HEK293T (cell line): ENCODE results near the gene DMAC2.

Source experiments
- CTCF ChIA-PET: fragments of 350-600 bp; formaldehyde crosslinking; extraction: SDS; loops from one replicate; lab custom pipeline; 2021; ENCODE audit warnings: antibody characterized with exemption, inconsistent platforms; lab: Yijun Ruan, JAX
- POLR2A ChIA-PET: fragments of 350-600 bp; formaldehyde crosslinking; extraction: SDS; loops from one replicate; lab custom pipeline; 2020; ENCODE audit warnings: antibody characterized with exemption, inconsistent platforms; lab: Yijun Ruan, JAX
- DNase-seq: peaks from one replicate; pipeline ENCODE4 v3.0.0; 2012; ENCODE audit warnings: mixed read lengths; ENCODE audit errors: extremely low spot score
- ARNT ChIP-seq: fragments of 450-650 bp; IDR thresholded peaks from 2 replicates; pipeline ENCODE4 v1.6.1; 2017; ENCODE audit warnings: mild to moderate bottlenecking
- BHLHE40 ChIP-seq: fragments of 450-650 bp; IDR thresholded peaks from 2 replicates; pipeline ENCODE4 v1.6.1; 2016; ENCODE audit warnings: mild to moderate bottlenecking, moderate library complexity, borderline replicate concordance
- CTBP1 ChIP-seq: fragments of 450-650 bp; IDR thresholded peaks from 2 replicates; pipeline ENCODE4 v1.6.1; 2016; ENCODE audit warnings: borderline replicate concordance
- ELF4 ChIP-seq: fragments of 450-650 bp; IDR thresholded peaks from 2 replicates; pipeline ENCODE4 v1.6.1; 2017; ENCODE audit warnings: antibody characterized with exemption
- FOXA1 ChIP-seq: fragments of 450-650 bp; IDR thresholded peaks from 2 replicates; pipeline ENCODE4 v1.6.1; 2016; ENCODE audit warnings: mild to moderate bottlenecking
- FOXK2 ChIP-seq: fragments of 450-650 bp; IDR thresholded peaks from 2 replicates; pipeline ENCODE4 v1.6.1; 2016; ENCODE audit warnings: mild to moderate bottlenecking
- FOXM1 ChIP-seq: fragments of 450-650 bp; IDR thresholded peaks from 2 replicates; pipeline ENCODE4 v1.6.1; 2017; ENCODE audit warnings: mild to moderate bottlenecking, borderline replicate concordance
- HDGF ChIP-seq: fragments of 450-650 bp; IDR thresholded peaks from 2 replicates; pipeline ENCODE4 v1.6.1; 2017; ENCODE audit warnings: antibody characterized with exemption, borderline replicate concordance
- L3MBTL2 ChIP-seq: fragments of 450-650 bp; conservative IDR thresholded peaks from 2 replicates; pipeline ENCODE4 v1.6.1; 2016; ENCODE audit warnings: mild to moderate bottlenecking
- LEF1 ChIP-seq: fragments of 450-650 bp; IDR thresholded peaks from 2 replicates; pipeline ENCODE4 v1.6.1; 2017; ENCODE audit warnings: mild to moderate bottlenecking, borderline replicate concordance
- NFRKB ChIP-seq: fragments of 450-650 bp; IDR thresholded peaks from 2 replicates; pipeline ENCODE4 v1.6.1; 2016; ENCODE audit warnings: mild to moderate bottlenecking, moderate library complexity
- PKNOX1 ChIP-seq: fragments of 450-650 bp; IDR thresholded peaks from 2 replicates; pipeline ENCODE4 v1.6.1; 2016
- SP1 ChIP-seq: fragments of 450-650 bp; IDR thresholded peaks from 2 replicates; pipeline ENCODE4 v1.6.1; 2017
- SUZ12 ChIP-seq: fragments of 450-650 bp; IDR thresholded peaks from 2 replicates; pipeline ENCODE4 v1.6.1; 2016; ENCODE audit warnings: mild to moderate bottlenecking
- TARDBP ChIP-seq: fragments of 450-650 bp; IDR thresholded peaks from 2 replicates; pipeline ENCODE4 v1.6.1; 2016
- ZNF384 ChIP-seq: fragments of 450-650 bp; IDR thresholded peaks from 2 replicates; pipeline ENCODE4 v1.6.1; 2016

DMAC2 gene

GRCh38 chr19:41457241-41457640, 17.5 kb upstream of the DMAC2 start:
- POLR2A ChIA-PET, result no interaction called here
- TF ChIP-seq SUZ12, result no peak
- no peak for TF ChIP-seq FOXM1
- no peak for DNase-seq
- CTCF ChIA-PET, result no interaction called here

GRCh38 chr19:41456342-41456918, 16.7 kb upstream of the DMAC2 start:
- TF ChIP-seq ELF4 (no peak), CTBP1 (no peak), BHLHE40 (no peak), SP1 (no peak), L3MBTL2 (no peak), PKNOX1 (no peak), TARDBP (no peak), ARNT (no peak), ZNF384 (no peak), LEF1 (no peak), FOXA1 (no peak), SUZ12 (no peak), FOXM1 (no peak)
- POLR2A ChIA-PET, result no interaction called here
- no peak for DNase-seq

GRCh38 chr19:41455936-41456335, 16.2 kb upstream of the DMAC2 start:
- TF ChIP-seq FOXM1 (no peak), FOXK2 (no peak), ZNF384 (no peak), FOXA1 (no peak), L3MBTL2 (no peak), NFRKB (no peak), BHLHE40 (no peak), ARNT (no peak), HDGF (no peak), TARDBP (no peak), SP1 (no peak), CTBP1 (no peak), LEF1 (no peak), ELF4 (no peak), SUZ12 (no peak), PKNOX1 (no peak)
- ChIA-PET CTCF (no interaction called here), POLR2A (no interaction called here)
- no peak for DNase-seq

More at GRCh38 chr19:41456342-41456918, 16.7 kb upstream of the DMAC2 start:
- CTCF ChIA-PET, result no interaction called here

- ChIA-PET POLR2A (interaction anchor here (0.8 kb wide), 1 partner anchor 111 kb away, joined by 3 read pairs; no protein-coding TSS in a partner anchor), CTCF (no interaction called here)
- TF ChIP-seq FOXM1 (no peak), NFRKB (no peak), SUZ12 (no peak), FOXA1 (no peak), ELF4 (no peak), HDGF (no peak), CTBP1 (no peak), BHLHE40 (no peak), ARNT (no peak), FOXK2 (no peak), ZNF384 (no peak), TARDBP (no peak), L3MBTL2 (no peak), LEF1 (no peak), SP1 (no peak), PKNOX1 (no peak)
- DNase-seq, result no peak
Measured at GRCh38 chr19:41452584-41453275, 13.0 kb upstream of the DMAC2 start.

- POLR2A ChIA-PET, result no interaction called here
- TF ChIP-seq TARDBP (no peak), ZNF384 (no peak), PKNOX1 (no peak), NFRKB (no peak), ARNT (no peak)
- CTCF ChIA-PET, result interaction anchor here (0.7 to 2.5 kb wide), 3 partner anchors 114 to 1145 kb away, joined by 3 to 14 read pairs (median 12); no protein-coding TSS in a partner anchor
- no peak for DNase-seq
Measured at GRCh38 chr19:41449865-41450178, 10.1 kb upstream of the DMAC2 start.
